Ovary (tissue), 3 donors: ENCODE results near the gene DGCR8.

Experiments used
- EP300 ChIP-seq: sonication (generic); formaldehyde crosslinking; IDR thresholded peaks from one replicate; pipeline ENCODE4 v1.6.1; 2017; ENCODE audit warnings: antibody characterized with exemption
- TF ChIP-seq, protein P1 (sequence below), 3 donors: fragments of 450-650 bp in 2 of 3; fragments of 200-600 bp in 1 of 3; IDR thresholded peaks; one replicate each; pipeline versions ENCODE4 v1.5.1 to v1.8.0; 2016 to 2022; ENCODE audit warnings: antibody characterized with exemption in 3 of 3, mild to moderate bottlenecking in 1 of 3
- donor health status: DM: no; HTN: no; CAD: no.

DNA sequence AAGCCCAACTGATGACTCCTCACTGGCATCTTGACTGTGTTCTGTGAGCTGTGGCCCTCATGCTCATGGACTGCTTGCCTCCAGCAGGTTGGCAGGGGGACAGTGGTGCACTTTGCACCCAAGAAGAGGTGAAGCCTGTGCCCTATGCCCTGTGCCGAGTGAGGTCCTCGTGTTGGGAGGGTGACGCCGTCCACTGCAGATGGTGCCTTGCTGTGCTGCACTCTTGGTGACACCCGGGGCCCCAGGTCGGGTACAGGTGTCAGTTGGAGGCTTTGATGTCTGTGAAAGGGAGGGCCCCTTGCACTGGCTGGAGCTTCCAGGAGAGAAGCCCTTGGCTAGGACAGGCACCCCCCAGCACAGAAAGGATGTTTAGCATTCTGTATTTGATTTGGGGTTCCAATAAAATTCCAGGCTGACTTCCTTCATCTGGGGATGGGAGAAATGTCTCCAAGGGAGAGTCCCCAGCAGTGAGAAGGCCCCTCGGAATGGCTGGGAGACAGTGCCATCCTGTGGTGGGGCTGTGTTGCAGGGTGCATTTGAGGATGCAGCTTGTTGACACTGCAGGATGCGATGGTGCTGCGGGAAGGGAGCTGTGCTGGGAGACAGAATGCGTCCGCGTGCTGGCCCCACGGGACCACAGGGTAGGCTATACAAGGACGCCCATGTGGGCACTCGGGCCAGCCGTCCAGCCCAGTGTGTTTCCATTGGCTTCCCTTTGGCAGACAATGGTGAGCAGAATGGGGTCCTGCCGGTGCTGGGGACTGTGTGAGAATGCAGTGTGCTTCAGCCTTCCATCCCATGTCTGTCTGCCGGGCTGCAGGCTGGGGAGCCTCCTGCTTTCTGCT, 49.1 kb downstream of the DGCR8 start:
- no peak for TF ChIP-seq EP300
- TF ChIP-seq, protein P1, sequence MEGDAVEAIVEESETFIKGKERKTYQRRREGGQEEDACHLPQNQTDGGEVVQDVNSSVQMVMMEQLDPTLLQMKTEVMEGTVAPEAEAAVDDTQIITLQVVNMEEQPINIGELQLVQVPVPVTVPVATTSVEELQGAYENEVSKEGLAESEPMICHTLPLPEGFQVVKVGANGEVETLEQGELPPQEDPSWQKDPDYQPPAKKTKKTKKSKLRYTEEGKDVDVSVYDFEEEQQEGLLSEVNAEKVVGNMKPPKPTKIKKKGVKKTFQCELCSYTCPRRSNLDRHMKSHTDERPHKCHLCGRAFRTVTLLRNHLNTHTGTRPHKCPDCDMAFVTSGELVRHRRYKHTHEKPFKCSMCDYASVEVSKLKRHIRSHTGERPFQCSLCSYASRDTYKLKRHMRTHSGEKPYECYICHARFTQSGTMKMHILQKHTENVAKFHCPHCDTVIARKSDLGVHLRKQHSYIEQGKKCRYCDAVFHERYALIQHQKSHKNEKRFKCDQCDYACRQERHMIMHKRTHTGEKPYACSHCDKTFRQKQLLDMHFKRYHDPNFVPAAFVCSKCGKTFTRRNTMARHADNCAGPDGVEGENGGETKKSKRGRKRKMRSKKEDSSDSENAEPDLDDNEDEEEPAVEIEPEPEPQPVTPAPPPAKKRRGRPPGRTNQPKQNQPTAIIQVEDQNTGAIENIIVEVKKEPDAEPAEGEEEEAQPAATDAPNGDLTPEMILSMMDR (IDR thresholded peaks at IDR 0.05) = no peak
